Measurements from ENCODE around the gene MORN3.
"Not testable (repeated sequence)": the region's sequence is repeated elsewhere in the genome, so short reads cannot be mapped to it uniquely, and the experiment has no call there.

Gene MORN3

DNA sequence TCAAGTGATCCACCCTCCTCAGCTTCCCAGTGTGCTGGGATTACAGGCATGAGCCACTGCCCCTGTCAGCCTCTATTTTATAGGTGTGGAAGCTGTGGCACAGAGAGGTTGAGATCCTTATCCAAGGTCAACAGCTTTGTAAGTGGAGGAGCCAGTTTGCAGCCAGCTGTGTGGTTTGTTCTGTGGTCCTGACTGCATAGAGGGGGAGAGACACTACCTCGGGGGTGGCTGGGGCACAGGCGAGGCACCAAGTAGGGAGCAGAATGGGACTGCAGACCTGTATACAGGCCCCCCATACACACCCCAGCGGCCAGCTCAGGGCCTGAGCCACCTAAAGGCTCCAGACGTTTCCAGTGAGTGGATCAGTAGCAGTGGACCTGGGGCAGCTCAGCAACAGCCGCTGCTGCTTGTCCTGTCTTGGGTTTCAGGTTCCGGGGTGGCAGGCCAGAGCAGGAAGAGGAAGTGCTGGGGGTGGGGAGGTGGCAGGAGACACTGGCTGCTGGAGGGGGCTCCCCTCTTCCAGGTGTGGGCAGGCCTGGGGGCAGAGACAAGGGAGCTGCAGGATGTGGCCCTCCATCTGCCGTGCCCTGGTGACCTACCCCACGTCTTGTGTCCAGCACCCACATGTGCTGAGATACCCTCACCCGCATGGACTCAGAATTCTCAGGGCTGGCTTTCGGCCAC, 32.1 kb downstream of the MORN3 start:
- no peak for DNase-seq

DNA sequence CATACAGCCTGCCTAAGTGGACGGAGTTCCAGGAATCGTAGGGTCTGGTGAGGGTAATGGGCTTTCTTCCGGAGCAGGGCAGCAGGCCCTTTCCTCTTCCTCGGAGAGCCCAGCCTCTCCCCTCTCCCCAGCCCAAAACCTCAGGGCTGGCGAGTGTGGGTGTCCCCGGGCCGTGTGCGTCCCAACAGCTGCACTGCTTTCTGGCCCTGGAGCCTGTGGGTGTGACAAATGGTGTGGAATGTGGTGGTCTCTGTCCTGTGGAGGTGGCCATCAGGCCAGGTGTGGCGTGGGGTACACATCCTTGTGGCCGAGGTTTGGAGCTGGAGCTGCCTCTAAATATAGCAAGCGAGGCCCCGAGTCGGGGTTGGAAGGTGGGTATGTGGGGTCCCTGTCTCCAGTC, 34.6 kb downstream of the MORN3 start:
- no peak for DNase-seq

DNA sequence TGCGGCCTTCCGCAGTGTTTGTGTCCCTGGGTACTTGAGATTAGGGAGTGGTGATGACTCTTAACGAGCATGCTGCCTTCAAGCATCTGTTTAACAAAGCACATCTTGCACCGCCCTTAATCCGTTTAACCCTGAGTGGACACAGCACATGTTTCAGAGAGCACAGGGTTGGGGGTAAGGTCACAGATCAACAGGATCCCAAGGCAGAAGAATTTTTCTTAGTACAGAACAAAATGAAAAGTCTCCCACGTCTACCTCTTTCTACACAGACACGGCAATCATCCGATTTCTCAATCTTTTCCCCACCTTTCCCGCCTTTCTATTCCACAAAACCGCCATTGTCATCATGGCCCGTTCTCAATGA, 35.6 kb downstream of the MORN3 start:
- DNase-seq, result not testable (repeated sequence)

DNA sequence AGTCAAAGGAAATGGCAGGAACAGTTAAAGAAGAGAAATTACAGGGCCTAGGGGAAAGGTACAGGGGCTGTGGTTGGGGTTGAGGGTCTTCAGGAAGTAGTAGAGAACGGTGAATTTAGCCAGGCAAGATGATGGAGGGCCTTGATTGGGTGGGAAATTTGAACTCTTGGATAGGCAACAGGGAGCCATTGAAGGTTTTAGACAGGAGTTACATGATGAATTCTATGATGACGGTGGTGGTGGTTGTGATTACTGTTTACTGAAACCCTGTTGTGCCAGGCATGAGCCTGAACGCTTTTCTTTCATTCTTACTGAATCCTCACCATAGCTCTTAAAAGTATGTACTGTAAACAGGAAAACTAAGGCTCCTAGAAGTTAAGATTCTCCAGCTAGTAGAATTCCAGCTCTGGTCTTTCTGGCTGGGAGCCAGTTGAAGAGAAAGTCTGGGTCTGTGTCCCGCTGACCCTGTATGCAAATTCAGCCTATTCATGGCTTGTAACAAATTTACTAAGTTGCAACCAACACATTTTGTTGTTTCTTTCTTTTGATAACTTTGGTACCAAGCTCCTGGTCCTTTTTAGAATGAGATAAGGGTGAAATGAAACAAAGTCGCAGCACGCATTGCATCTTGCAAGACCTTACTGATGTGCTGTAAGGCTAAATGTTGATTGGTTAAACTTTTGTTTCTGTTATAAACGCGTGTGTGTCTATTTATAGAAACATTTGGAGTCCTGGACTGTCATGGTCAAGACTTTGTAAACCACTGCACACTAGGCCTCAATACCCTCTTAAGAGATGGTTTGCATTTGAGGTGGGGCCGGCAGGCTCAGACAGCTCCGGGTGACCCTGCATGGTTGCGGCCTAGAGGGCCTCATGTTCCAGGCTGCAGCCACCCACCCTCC, 37.1 kb downstream of the MORN3 start:
- no peak for DNase-seq

DNA sequence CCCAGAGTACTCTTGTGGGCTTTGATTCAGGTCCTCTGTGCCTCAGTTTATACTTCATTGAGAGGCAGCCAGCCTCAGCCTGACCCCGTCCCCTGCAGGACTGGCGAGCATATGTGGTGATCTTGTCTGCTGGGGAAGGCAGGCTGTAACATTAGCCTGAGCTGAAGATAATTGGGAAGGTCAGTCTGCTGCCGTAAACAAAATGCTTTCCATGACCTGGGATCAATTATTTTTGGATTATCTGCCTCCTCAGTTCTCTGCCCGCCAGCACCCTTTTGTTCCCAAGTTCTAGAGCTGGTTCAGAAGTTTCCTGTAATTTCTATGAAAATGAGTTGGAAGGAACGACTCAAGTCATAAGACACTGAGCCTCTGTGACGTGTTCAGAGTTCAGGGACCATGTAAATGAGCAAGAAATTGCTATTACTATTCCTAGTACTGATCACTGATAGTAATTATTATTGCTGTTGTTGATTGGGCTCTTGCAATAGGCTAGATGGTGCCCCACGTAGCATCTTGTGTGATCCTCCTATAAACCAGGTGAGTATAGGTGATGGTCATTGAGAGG, 38.6 kb downstream of the MORN3 start:
- no peak for DNase-seq

DNA sequence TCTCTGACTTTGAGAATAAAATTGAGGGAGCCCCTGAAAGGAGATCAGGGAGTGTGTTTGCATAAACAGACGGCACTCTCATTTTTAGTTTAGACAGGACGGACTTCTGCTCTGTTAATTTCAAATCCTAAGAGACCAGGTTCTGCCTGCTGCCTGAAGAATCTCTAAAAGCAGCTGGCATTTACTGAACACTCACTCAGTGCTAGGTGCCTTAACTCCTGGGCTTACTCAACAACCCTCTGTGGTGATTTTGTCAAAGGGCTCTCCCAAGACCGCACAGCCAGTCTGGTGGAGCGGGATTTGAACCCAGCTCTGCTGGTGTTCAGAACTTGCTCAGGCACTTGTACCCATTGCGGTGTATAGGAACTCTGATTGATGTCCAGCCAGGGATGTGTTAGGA, 40.9 kb downstream of the MORN3 start:
- DNase-seq, result no peak

DNA sequence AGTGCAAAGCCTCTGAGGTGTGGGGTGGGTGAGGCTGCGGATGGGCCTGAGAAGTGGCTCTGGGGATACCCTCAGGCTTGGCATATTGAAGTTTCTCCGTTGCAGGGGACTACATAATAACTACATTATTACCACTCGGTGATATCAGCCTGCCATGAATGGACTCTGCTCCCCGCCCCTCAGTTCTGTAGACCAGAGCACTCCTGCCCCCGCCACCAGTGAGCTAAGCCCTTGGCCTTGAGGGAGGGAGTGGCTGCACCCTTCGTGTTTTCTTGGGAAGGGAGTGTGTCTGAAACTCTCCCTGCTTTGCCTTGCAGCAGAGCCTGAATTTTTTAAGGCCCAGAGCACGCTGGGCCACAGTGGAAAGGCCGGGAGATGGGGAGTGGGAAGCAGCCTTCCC, 41.4 kb downstream of the MORN3 start:
- no peak for DNase-seq

DNA sequence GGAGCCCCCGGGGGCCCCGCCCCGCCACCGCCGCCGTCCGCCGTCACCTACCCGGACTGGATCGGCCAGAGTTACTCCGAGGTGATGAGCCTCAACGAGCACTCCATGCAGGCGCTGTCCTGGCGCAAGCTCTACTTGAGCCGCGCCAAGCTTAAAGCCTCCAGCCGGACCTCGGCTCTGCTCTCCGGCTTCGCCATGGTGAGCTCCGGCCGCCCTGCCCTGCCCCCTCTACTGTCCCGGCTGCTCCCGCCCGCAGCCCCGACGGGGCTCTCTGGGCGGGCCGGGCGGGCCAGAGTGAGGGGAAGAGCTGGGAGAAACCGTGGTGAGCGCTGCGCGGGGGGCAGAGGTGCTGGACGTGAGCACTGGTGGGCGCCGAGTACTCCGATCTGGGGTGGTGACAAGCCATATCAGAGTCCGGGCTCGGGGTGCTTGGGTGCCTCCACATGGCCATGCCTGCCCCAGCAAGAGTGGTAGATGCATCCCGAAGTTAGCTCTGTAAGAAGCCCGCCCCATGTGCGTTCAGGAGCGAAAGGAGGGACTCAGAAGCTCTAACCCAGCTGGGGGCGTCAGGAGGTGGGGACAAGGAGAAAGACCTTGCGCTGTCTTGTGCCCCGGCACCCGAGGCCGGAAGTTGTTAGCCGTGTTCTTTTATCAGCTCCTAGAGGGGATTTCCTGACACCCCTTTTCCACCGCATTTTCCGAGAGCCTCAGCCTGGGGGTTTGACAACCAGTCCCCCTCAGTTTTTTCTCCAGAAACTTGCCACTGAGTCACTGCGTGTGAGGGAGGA, 42.4 kb downstream of the MORN3 start:
- no peak for DNase-seq

DNA sequence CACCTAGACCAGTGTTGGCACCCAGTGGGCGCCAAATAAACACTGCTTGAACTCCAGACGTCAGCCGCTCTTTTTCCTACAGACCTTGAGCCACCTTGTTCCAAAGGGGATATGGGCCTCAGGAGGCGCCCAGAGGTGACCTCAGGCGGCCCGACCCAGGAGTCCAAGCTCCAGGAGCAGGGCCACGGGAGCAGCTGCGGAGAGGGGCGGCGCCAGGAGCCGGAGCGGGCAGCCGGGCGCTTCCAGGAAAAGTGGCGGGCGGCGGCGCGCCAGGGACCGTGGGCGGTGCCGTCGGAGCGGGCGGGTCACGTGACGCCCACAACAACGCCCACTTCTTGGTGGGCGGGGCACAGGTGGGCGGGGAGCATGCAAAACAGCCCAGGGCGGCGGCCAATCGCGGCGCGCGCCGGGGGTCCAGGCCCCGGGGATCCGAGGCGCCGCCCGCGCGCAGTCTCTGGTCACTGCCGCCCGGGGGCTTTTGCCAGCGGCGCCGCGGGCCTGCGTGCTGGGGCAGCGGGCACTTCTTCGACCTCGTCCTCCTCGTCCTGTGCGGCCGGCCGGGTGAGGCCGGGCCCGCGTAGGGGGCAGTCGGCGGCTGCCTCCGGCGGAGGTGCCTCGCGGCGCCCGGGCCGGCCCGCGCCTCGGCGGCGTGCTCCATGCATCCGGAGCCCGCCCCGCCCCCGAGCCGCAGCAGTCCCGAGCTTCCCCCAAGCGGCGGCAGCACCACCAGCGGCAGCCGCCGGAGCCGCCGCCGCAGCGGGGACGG, 43.2 kb downstream of the MORN3 start, which contains the start of gene ORAI1:
ORAI1 (plus strand) TSS at position 444 of the 766 bp plus-strand sequence.
- DNase-seq, result peak; percentile 31

DNA sequence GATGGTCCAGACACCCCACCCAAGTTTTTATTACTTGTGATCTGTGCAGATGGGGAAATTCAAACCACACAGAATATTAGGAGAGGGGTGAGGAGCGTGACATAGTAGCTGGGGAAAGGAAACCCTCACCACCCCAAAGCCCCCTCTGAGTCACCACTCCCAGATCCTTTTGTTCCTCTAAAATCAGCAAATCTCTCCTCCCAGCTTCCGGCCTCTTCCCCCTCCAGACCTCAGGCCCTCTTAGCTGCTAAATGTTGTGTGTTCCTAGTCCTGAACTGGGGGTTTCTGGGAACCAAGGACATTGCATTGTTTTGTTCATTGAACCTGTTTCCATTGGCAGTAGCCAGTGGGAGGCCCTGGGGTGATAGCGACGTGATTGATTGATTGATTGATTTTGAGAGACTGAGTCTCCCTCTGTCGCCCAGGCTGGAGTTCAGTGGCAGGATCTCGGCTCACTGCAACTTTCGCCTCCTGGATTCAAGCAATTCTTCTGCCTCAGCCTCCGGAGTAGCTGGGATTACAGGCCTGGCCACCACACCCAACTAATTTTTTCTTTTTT, 49.0 kb downstream of the MORN3 start:
- DNase-seq, result no peak

DNA sequence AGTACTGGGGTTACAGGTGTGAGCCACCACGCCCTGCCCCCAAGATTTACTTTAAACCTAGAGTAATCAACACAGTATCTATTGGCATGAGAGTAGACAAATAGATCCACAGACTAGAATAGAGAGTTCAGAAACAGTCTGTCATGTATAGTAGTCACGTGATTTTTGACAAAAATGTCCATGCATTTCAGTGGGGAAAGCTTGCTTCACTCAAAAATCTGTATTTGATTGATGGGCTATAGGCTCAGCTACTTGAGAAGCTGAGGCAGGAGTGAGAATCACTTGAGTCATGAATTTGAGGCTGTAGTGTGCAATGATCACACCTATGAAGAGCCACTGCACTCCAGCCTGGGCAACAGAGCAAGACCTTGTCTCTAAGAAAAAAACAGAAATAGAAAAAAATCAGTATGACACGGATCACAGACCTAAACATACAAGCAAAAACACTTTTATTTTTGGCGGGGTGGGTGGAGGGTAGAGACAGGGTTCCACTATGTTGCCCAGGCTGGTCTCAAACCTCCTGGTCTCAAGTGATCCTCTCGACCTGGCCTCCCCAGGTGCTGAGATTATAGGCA, 50.7 kb downstream of the MORN3 start:
- no peak for DNase-seq

DNA sequence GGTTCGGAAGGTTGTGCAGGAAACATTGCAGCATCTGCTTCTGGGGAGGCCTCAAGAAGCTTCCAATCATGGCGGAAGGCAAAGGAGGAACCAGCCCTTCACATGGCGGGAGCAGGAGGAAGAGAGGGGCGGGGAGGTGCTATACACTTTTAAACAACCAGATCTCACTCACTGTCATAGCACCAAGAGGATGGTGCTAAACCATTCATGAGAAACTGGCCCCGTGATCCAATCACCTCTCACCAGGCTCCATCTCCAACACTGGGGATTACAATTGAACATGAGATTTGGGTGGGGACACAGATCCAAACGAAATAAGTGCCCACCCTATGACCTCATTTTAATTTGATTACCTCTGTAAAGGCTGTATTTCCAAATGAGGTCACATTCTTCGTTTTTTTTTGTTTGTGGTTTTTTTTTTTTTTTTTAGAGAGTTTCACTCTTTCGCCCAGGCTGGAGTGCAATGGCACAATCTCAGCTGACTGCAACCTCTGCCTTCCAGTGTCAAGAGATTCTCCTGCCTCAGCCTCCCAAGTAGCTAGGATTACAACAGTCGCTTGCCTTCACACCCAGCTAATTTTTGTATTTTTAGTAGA, 54.5 kb downstream of the MORN3 start:
- DNase-seq, result no peak

DNA sequence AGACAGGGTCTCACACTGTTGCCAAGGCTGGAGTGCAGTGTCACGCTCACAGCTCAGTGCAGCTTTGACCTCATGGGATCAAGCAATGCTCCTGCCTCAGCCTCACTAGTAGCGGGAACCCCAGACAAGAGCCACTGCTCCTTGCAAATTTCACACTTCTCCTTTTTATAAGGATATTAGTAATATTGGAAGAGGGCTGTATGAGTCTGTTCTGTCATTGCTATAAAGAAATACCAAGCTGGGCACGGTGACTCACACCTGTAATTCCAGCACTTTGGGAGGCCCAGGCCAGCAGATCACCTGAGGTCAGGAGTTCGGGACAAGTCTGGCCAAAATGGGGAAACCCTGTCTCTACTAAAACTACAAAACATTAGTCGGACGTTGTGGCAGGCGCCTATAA, 56.0 kb downstream of the MORN3 start:
- DNase-seq, result no peak

DNA sequence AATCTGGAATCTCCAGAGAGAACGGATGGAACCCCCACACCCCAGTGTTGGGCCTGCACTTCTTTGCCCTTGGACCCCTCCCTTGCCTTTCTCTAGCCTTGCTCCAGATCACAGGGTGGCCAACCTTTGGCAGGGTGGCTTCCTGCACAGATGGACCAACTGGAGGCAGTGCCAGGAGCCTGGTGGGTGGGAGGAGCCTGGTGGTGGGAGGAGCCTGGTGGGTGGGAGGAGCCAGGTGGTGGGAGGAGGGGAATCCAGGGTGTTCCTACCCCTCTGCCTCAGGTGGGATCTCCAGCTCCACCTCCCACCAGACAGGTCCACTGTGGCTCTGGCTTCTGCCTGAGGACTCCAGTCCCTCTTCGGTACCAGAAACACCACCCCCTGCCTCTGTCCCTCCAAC, 58.1 kb downstream of the MORN3 start:
- DNase-seq, result no peak

DNA sequence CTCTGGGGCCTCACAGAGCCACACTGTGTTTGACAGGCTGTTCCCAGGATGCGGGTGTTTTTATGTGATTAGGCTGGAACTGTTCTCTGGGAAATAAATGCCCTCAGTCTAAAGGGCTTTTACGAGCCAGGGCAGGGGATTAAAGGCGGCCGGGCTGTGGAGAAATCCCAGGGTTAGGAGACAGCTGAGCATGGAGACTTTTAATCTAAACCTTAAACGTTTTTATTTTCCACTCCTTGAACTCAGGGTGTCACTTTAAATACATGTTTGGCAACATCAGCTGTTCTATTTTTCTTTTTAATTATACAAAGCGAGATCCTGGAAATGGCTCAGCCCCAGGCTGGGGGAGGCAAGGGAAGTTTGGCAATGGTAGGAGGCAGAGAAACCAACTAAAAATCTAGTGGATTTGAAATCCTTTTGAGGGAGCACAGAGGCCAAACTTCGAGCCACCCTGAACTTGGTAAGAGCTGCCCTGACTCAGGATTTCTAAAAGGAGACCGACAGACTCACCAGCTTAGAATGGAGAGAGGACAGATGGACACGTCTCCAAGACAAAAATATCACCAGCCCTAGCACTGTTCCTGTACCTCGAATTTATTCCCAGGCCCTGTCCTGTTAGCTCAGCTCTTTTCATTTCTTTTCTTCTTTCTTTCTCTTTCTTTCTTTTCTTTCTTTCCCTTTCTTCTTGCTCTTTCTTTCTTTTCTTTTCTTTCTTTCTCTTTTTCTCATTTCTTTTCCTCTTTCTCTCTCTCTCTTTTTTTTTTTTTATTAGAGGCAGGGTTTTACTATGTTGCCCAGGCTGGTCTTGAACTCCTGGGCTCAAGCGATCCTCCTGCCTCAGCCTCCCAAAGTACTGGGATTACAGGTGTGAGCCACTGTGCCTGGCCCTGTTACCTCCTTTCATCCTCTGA, 59.0 kb downstream of the MORN3 start:
- DNase-seq, result no peak

DNA sequence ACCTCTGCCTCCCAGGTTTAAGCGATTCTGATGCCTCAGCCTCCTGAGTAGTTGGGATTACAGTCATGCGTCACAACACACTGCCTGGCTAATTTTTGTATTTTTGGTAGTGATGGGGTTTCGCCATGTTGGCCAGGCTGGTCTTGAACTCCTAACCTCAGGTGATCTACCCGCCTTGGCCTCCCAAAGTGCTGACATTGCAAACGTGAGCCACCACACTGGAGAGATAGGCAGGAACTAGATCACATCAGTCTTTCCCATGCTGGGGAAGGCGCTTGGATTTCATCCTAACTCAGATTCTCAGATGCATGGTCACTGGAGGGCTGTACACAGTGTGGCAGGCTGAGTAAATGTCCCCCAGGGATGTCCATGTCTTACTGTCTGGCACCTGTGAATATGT, 61.2 kb downstream of the MORN3 start:
- DNase-seq, result no peak

DNA sequence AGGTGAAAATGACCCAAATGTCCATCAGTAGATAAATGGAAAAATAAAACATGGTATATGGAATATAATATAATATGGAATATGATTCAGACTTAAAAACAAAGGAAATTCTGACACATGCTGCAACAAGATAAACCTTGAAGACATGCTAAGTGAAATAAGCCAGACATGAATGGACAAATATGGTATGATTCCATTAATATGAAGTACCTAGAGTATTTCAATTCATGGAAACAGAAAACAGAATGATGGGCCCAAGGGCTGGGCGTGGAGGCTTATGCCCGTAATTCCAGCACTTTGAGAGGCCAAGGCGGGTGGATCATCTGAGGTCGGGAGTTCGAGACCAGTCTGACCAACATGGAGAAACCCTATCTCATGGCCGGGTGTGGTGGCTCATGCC, 65.9 kb downstream of the MORN3 start:
- no peak for DNase-seq

DNA sequence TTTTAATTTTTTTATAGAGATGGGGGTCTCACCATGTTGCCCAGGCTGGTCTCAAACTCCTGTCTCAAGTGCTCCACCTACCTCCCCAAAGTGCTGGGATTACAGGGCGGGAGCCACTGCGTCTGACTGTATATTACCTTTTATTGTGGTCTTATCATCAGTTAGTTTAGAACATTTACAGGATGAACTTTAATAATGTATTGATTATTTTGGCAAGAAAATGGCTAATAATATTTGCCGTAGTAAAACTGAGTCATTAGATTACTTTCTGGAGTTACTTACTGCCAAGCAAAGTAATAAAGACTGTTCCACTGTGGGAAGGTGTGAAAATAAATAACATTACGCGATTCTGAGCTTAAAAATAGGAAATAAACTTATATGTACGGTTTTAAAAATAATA, 66.7 kb downstream of the MORN3 start:
- no peak for DNase-seq

DNA sequence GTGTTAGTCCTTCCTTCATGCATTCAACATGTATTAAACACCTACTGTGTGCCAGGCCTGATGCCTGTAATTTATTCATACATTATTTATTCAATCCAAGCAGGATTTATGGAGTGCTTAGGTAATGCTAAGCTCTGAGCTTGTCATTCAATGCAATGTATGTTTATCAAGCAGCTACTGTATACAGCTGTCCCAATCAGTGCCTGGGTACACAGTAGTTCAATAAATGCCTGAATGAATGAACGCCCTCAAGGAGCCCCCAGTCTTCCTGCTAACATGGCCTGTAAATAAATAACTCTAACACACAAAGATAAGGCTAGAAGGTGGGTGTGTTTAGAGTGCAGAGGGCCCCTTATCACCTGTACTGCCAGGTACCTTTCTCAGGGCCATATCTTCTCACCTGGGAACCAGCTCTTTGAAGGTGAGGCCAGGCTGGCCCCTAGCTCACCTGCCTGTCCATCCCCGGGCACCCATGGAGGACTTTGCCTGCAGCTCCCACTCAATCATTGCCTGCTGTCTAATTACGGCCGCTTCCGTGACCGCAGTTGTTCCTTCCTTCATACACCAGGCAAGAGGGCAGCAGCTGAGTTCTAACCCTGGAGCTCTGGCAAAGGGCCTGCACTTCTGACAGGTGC, 68.6 kb downstream of the MORN3 start:
- no peak for DNase-seq
